GM21723 (cell line): ENCODE data around the gene TXK.
"Not testable (repeated sequence)": the region's sequence is repeated elsewhere in the genome, so short reads cannot be mapped to it uniquely, and the experiment has no call there.

ENCODE experiments used
- ATAC-seq: cut with Tn5 transposase; IDR thresholded peaks from one replicate; pipeline ENCODE4 v1.9.1; 2021; ENCODE audit warnings: mild to moderate bottlenecking, moderate library complexity; ENCODE audit not compliant: unreplicated experiment

Gene TXK

GRCh38 chr4:48134081-48134480, at the start of gene TXK:
TXK (minus strand) TSS chr4:48134250; CDS start chr4:48134170, 80 bp downstream.
- ATAC-seq, result no peak

GRCh38 chr4:48180234-48180633, 46.2 kb upstream of the TXK start:
- no peak for ATAC-seq

GRCh38 chr4:48178931-48179330, 44.9 kb upstream of the TXK start:
- no peak for ATAC-seq

- no peak for ATAC-seq
Measured at GRCh38 chr4:48175806-48176205, 41.8 kb upstream of the TXK start.

- no peak for ATAC-seq
Measured at GRCh38 chr4:48175328-48175727, 41.3 kb upstream of the TXK start.

GRCh38 chr4:48173056-48173991, 39.3 kb upstream of the TXK start:
- ATAC-seq, result peak; percentile 62

- ATAC-seq, result no peak
Measured at GRCh38 chr4:48172651-48173050, 38.6 kb upstream of the TXK start.

GRCh38 chr4:48169636-48170035, 35.6 kb upstream of the TXK start:
- no peak for ATAC-seq

- no peak for ATAC-seq
Measured at GRCh38 chr4:48167538-48168263, 33.7 kb upstream of the TXK start.

- ATAC-seq, result not testable (repeated sequence)
Measured at GRCh38 chr4:48164561-48164960, 30.5 kb upstream of the TXK start.

GRCh38 chr4:48163746-48164145, 29.7 kb upstream of the TXK start:
- no peak for ATAC-seq

- ATAC-seq, result no peak
Measured at GRCh38 chr4:48162162-48162561, 28.1 kb upstream of the TXK start.

- ATAC-seq, result no peak
Measured at GRCh38 chr4:48157271-48157670, 23.2 kb upstream of the TXK start.

GRCh38 chr4:48156423-48156822, 22.4 kb upstream of the TXK start:
- no peak for ATAC-seq

- ATAC-seq, result peak; percentile 69
Measured at GRCh38 chr4:48153791-48154550, 19.9 kb upstream of the TXK start.

GRCh38 chr4:48152259-48152658, 18.2 kb upstream of the TXK start:
- ATAC-seq, result no peak

GRCh38 chr4:48149827-48150370, 15.8 kb upstream of the TXK start:
- no peak for ATAC-seq

GRCh38 chr4:48147621-48148020, 13.6 kb upstream of the TXK start:
- ATAC-seq, result no peak

GRCh38 chr4:48141048-48141447, 7.0 kb upstream of the TXK start:
- ATAC-seq, result peak; percentile 35

- ATAC-seq, result no peak
Measured at GRCh38 chr4:48139691-48140090, 5.6 kb upstream of the TXK start.

GRCh38 chr4:48138936-48139335, 4.9 kb upstream of the TXK start:
- peak; percentile 83 for ATAC-seq
